T1000 (cell line): ENCODE results near the gene PLXNB3.
"Not testable (repeated sequence)": the region's sequence is repeated elsewhere in the genome, so short reads cannot be mapped to it uniquely, and the experiment has no call there.

Source experiments
- DNase-seq: peaks from one replicate; lab custom pipeline; 2025; ENCODE audit warnings: mixed read lengths; lab: John Stamatoyannopoulos, UW

The PLXNB3 gene

GRCh38 chrX:153814591-153815315 lies 50.7 kb downstream of the PLXNB3 start:
- no peak for DNase-seq

GRCh38 chrX:153816831-153817690 lies 53.0 kb downstream of the PLXNB3 start:
- no peak for DNase-seq

- DNase-seq, result not testable (repeated sequence)
Measured at GRCh38 chrX:153818064-153818463, 54.0 kb downstream of the PLXNB3 start.

- DNase-seq, result no peak
Measured at GRCh38 chrX:153818571-153819383, 54.7 kb downstream of the PLXNB3 start.

GRCh38 chrX:153819384-153820040 lies 55.5 kb downstream of the PLXNB3 start:
- DNase-seq, result no peak

GRCh38 chrX:153820601-153821000 lies 56.6 kb downstream of the PLXNB3 start:
- DNase-seq, result no peak

- no peak for DNase-seq
Measured at GRCh38 chrX:153821066-153821465, 57.0 kb downstream of the PLXNB3 start.

- no peak for DNase-seq
Measured at GRCh38 chrX:153824348-153824747, 60.3 kb downstream of the PLXNB3 start.

GRCh38 chrX:153825042-153825441 lies 61.0 kb downstream of the PLXNB3 start:
- DNase-seq, result no peak
